Thymus (tissue), 11 donors: ENCODE results near the gene CHN2. TPM values are rescaled to one million over a fixed set of nuclear protein-coding genes. Genes with fewer than 3 reads are reported as not detected.
A peak's percentile ranks its signal among the peaks of the same experiment; 100 is the strongest.

Experiments used
- DNase-seq, 9 donors: peaks; one replicate each; pipeline ENCODE4 v3.0.0-alpha.2; 2013; ENCODE audit warnings: low spot score in 9 of 9, low read depth in 6 of 9, missing footprints in 1 of 9
- H3K27ac ChIP-seq, 2 donors: one replicate each; pipeline ENCODE4 v1.5.1; 2013; ENCODE audit warnings: control low read depth in 1 of 2, low read depth in 1 of 2, low read length in 1 of 2, mild to moderate bottlenecking in 1 of 2, moderate library complexity in 1 of 2
- H3K27me3 ChIP-seq, 2 donors: one replicate each; pipeline ENCODE4 v1.5.1; 2013; ENCODE audit warnings: low read length in 1 of 2; ENCODE audit not compliant: control insufficient read depth in 2 of 2, insufficient read depth in 1 of 2
- H3K36me3 ChIP-seq, 2 donors: one replicate each; pipeline ENCODE4 v1.5.1; 2013; ENCODE audit warnings: low read length in 1 of 2, mild to moderate bottlenecking in 1 of 2, moderate library complexity in 1 of 2; ENCODE audit not compliant: control insufficient read depth in 2 of 2, insufficient read depth in 2 of 2
- H3K4me1 ChIP-seq, 2 donors: one replicate each; pipeline ENCODE4 v1.5.1; 2013; ENCODE audit warnings: low read length in 2 of 2; ENCODE audit not compliant: control insufficient read depth in 2 of 2, insufficient read depth in 2 of 2
- H3K4me3 ChIP-seq, 2 donors: one replicate each; pipeline ENCODE4 v1.5.1; 2013; ENCODE audit warnings: low read length in 2 of 2, control low read depth in 1 of 2, mild to moderate bottlenecking in 1 of 2
- H3K9me3 ChIP-seq, 2 donors: one replicate each; pipeline ENCODE4 v1.5.1; 2013; ENCODE audit warnings: low read length in 1 of 2, mild to moderate bottlenecking in 1 of 2; ENCODE audit not compliant: control insufficient read depth in 2 of 2, insufficient read depth in 1 of 2
- WGBS: extraction: QIAGEN DNeasy Blood & Tissue Kit; methylation state at CpG from one replicate; pipeline ENCODE4 v1.1.7; 2013; 5-methylcytosine and 5-hydroxymethylcytosine counted together
- polyA plus RNA-seq: library from polyadenylated mRNA; stranded (reverse); fragments of 200-250 nt; gene quantifications from one replicate; pipeline ENCODE4 v1.2.3, GENCODE V29; 2013
- total RNA-seq: library from RNA; stranded (reverse); fragments of 120-200 nt; gene quantifications from one replicate; pipeline ENCODE4 v1.2.4, GENCODE V29; 2013
- donor health status: healthy.

Gene CHN2
- total and polyA plus RNA-seq, 2 donors: 5.9 to 6.5 TPM

DNA sequence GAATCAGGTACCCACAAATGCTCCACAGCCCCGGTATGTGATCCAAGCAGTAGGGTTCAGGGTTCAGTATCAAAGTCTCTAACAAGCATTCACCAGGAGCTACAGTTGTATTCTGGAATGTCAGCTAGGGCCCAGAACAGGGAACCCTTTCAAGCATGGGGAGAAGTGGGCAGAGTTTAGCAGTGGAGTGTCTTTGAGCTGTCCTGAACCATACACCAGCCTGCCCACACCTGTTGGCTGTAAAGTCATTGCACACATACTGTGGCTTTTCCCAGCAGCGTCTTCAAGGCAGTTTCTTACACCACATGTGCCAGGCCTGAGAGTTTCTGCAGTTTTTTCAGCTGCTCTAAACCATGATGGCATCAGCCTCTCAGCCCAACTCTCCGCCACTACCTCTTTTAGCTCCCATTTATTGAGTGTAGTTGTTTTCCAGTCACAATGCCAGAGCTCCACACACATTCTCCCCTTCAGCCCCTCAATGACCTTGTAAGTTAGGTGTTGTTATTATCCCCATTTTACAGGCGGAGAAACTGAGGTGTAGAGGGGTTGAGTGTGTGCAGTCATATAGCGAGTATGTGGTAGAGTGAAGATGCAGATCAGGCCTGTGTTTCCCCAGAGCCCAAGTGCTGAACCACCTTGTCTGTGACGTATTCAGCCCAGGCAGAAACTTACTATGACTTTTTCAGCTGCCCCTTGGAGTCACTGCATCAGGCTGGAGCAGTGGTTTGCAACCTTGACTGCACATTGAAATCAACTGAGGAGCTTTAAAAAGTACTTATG, 83.1 kb downstream of the CHN2 start:
- Histone ChIP-seq H3K27ac (no peak overlapping the region), H3K4me3 (no peak overlapping the region), H3K36me3 (no peaks in the 10 kb centered on the region), H3K27me3 (no peaks in the 10 kb centered on the region), H3K9me3 (no peaks in the 10 kb centered on the region), H3K4me1 (peaks cover 8 to 29% of the 10 kb centered on the region in 2 donors)
- DNase-seq: peak in 1 of 9 donors; percentile 44
- WGBS: 77% methylated on average over 6 of the region's 6 CpGs

DNA sequence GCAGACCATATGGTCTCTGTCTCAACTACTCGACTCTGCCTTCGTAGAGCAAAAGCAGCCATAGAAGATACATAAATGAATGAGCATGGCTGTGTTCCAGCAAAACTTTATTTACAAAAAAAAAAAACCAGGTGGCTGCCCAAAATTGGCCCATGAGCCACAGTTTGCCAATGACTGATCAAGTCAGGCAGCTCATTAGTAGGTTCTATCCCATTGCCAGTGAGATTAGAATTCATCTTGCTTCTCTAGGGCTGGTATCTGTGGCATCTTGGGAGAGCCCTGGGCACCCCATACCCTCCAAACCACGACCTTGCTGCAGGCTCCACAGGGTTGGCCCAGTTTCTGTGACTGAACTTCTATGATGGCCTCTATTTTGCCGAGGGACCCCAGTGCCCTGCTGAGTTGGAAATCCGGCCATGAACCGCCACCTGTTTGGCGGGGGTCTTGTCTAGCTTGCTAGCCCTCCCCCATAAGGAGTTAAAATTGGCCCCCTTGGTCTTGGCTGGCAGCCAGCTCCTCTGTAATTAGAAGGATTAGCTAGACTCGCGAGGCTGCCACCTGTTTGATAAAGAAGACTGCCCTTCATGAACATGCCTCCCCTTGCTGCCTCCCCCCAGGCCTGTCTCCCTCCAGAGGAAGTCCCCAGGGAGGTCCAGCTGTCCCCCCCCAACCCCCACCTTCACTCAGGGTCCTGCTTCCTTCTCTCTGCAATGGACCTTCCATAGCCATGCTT, 83.9 kb downstream of the CHN2 start:
- no peak for DNase-seq
- Histone ChIP-seq H3K4me3 (no peak overlapping the region), H3K4me1 (peaks cover 8 to 33% of the 10 kb centered on the region in 2 donors), H3K27me3 (no peaks in the 10 kb centered on the region), H3K36me3 (no peaks in the 10 kb centered on the region), H3K27ac (no peak overlapping the region), H3K9me3 (no peaks in the 10 kb centered on the region)
- WGBS: 78% methylated on average over 9 of the region's 9 CpGs

DNA sequence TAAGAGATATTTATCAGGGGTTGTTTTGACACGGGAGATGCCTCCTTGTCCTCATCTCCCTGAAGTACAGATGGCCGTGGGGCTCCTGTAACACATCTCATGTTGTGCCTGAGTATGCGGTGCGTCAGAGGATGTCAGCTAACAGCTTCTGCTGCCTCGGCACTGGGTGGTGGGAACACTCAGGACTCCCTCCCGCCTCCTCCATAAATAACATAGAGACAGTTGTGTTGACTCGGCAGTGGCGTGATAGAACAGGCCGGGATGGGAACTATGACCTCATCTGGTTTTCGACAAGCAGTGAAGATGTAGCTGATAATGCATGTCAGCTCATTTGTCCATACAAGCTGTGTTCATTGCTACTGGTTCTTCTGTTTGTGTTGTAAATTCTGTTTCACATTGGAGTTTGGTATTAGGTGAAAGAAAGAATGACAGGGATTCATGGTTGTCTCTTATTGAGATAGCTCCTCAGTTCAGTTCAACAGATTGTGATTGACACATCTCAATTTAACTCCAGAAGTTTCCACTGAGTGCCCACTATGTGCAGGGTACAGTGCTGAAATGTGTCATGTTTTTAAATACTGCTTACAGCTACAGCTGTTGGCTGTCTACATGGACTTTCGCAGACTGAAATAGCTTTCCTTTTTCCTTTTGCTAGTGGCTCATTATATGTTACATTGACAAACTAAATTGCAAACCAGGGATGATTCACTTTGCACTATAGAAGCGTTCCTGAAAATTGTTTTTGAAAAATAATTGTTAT, 87.4 kb downstream of the CHN2 start:
- WGBS: 95% methylated on average over 12 of the region's 12 CpGs
- no peaks in the 10 kb centered on the region for H3K27me3 ChIP-seq
- H3K4me1 ChIP-seq: peaks cover 15 to 51% of the 10 kb centered on the region in 2 donors
- no peaks in the 10 kb centered on the region for H3K9me3 ChIP-seq
- H3K36me3 ChIP-seq: no peaks in the 10 kb centered on the region
- no peak overlapping the region for H3K4me3 ChIP-seq
- no peak overlapping the region for H3K27ac ChIP-seq
- DNase-seq: no peak

DNA sequence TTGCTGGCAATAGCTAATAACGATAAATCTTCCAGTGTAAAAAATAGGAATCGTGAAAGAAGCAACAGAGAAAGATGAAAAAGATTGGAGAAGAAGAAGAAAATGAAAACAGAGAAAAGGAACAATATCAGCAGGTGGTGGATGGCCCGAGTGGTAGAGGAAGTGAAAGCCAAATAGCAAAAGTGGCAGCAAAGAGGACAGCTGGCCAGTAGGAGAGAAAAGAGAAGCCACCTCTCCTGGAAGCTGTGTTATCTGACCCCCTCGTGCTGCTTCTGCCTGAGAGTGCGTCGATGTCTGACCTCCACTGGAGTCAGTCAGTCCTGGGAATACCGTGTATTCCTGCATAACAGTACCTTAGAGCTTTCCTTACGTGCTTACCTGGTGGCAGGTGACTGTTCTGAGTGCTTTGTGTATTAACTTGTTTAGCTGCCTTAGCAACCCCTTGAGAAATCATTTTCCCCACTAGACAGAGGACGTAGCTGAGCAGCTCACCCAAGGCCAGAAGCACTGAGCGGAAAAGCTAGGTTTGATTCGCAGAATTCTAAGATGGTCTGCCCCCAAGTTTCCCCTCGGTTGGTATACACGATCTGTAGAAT, 88.3 kb downstream of the CHN2 start:
- WGBS: 84% methylated on average over 13 of the region's 13 CpGs
- Histone ChIP-seq H3K27ac (no peak overlapping the region), H3K27me3 (no peaks in the 10 kb centered on the region), H3K4me3 (no peak overlapping the region), H3K9me3 (no peaks in the 10 kb centered on the region), H3K4me1 (peaks cover 12 to 43% of the 10 kb centered on the region in 2 donors), H3K36me3 (no peaks in the 10 kb centered on the region)
- DNase-seq: no peak

DNA sequence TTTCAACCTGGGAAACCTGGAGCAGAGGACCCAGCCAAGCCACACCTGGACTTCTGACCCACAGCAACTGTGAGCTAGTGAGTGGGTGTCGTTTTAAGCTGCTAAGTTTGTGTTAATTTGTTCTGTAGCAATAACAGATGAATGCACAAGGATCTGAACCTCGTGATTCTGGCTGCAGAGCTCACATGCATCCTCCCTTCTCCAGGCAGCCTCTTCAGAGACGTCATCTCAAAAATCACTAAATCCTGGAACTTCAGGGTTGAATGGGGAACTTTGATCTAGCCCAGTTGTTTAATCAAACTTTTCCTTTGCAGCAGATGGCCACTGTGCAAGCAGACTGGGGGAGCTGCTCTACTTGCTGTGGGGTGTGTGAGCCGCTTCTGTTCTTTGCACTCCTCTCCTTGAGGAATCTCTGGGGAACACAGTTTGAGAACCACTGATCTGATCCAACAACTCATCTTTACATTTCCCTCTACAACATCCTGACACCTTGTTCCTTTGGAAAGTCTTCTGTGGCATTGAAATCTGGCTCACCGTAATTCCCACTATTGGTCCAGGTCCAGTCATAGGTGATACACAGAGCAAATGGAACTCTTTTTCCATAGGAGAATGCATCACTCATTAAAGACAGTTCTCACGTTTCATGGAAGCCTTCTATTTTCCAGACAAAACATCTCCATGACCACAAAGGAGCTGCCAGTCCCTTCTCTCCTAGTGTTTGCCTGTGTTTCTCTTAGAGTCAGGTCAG, 90.3 kb downstream of the CHN2 start:
- no peak overlapping the region for H3K27ac ChIP-seq
- H3K27me3 ChIP-seq: no peaks in the 10 kb centered on the region
- 72% methylated on average over 6 of the region's 6 CpGs for WGBS
- H3K9me3 ChIP-seq: no peaks in the 10 kb centered on the region
- no peak for DNase-seq
- peaks cover 11 to 45% of the 10 kb centered on the region in 2 donors for H3K4me1 ChIP-seq
- H3K36me3 ChIP-seq: no peaks in the 10 kb centered on the region
- H3K4me3 ChIP-seq: no peak overlapping the region

DNA sequence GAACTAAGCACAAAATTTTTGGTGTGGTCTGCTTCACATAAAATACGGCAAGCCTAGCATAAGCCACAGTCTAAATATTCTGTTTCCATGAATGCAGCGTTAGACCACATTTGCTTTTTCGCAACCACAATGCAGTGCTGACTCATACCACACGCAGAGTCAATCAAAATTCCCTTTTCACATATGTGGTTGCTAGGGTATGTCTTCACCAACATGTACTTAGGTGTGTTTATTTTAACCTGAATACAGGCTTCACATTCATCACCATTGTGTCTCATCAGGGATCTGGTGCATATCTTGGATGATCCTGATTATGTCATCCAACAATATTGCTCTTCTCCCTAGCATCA, 90.8 kb downstream of the CHN2 start:
- 6% methylated on average over 4 of the region's 4 CpGs for WGBS
- H3K36me3 ChIP-seq: no peaks in the 10 kb centered on the region
- no peaks in the 10 kb centered on the region for H3K27me3 ChIP-seq
- H3K27ac ChIP-seq: no peak overlapping the region
- no peaks in the 10 kb centered on the region for H3K9me3 ChIP-seq
- peak in 8 of 9 donors; percentile 19 to 80 (median 44) for DNase-seq
- peaks cover 11 to 50% of the 10 kb centered on the region in 2 donors for H3K4me1 ChIP-seq
- no peak overlapping the region for H3K4me3 ChIP-seq

DNA sequence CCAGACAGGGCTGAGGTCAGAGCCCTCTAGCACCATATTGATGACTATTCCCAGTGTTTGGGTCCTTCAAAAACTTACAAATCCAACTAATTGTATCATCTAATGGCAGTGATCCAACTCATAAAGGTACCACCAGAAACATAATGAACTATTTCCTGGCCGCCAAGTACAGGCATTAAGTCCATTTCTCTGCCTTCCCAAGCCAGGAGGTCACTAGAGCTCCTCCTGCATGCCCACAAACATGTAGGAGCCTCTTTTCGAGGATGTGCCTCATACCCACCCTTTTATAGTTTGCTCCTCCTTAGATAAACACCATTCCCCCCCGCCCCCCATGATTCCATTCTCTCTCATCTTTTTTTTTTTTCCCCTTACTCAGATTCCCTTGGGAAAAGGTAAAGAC, 91.3 kb downstream of the CHN2 start:
- Histone ChIP-seq H3K27ac (no peak overlapping the region), H3K36me3 (no peaks in the 10 kb centered on the region), H3K27me3 (no peaks in the 10 kb centered on the region), H3K4me1 (peaks cover 11 to 55% of the 10 kb centered on the region in 2 donors), H3K4me3 (no peak overlapping the region), H3K9me3 (no peaks in the 10 kb centered on the region)
- 94% methylated on average over 3 of the region's 3 CpGs for WGBS
- DNase-seq: no peak

DNA sequence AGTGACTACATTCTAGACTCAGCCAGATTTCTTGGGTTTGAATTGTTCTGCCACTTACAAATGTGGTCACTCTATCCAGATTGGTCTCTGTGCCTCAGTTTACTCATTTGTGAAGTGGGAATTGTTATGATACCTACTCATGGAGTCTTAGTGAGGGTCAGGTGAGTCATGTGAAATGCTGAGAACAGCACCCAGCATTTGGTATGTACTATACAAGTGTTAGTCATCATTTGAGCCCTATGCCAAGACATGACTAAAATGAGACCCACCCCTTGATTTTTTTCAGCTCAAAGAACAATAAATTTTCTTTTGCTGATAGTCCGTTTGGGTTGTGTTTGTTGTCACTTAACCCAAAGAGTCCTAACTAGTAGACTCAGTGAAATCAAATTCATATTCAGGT, 92.8 kb downstream of the CHN2 start:
- Histone ChIP-seq H3K4me1 (peaks cover 11 to 55% of the 10 kb centered on the region in 2 donors), H3K9me3 (no peaks in the 10 kb centered on the region), H3K27me3 (no peaks in the 10 kb centered on the region), H3K36me3 (no peaks in the 10 kb centered on the region), H3K4me3 (no peak overlapping the region), H3K27ac (no peak overlapping the region)
- 92% methylated on average over 1 of the region's 1 CpG for WGBS
- no peak for DNase-seq
